HepG2 (cell line): ENCODE measurements around the gene BLOC1S2. TPM values are rescaled to one million over a fixed set of nuclear protein-coding genes. Genes with fewer than 3 reads are reported as not detected.
"Not testable (repeated sequence)": the region's sequence is repeated elsewhere in the genome, so short reads cannot be mapped to it uniquely, and the experiment has no call there.

Experiments used
- ATAC-seq: fragments of 200-7000 bp; cut with Tn5 transposase; 3 replicates; pipeline ENCODE4 v1.9.1; 2020; ENCODE audit warnings: mild to moderate bottlenecking, moderate library complexity
- BruUV-seq: library from RNA; stranded (reverse); fragments of 400-500 nt; replicated peaks from 2 replicates; lab custom pipeline; 2021; lab: Mats Ljungman, UMichigan
- CTCF ChIA-PET: fragments of 300-600 bp; formaldehyde crosslinking; extraction: SDS; loops from one replicate; lab custom pipeline; 2021; ENCODE audit warnings: low total read pairs, inconsistent platforms, low intra/inter-chr PET ratio; lab: Yijun Ruan, JAX
- POLR2A ChIA-PET: fragments of 350-600 bp; sonication (Branson Sonifier 250); formaldehyde crosslinking; loops from one replicate; lab custom pipeline; 2020; ENCODE audit warnings: antibody characterized with exemption, inconsistent platforms; lab: Yijun Ruan, JAX
- DNase-seq: peaks from one replicate; pipeline ENCODE4 v3.0.0-alpha.2; 2015; ENCODE audit warnings: low spot score
- FAIRE-seq: peaks from 3 replicates; lab custom pipeline; 2011; peaks lifted over from hg19 to GRCh38; lab: Jason Lieb, UNC
- H2AFZ ChIP-seq: one replicate; pipeline ENCODE4 v1.6.1; 2011; ENCODE audit warnings: low read length, inconsistent platforms
- H3K27ac ChIP-seq: fragments of 300-600 bp; 3 replicates; pipeline ENCODE4 v1.8.0; 2011; ENCODE audit warnings: mixed run types, mild to moderate bottlenecking, mixed read lengths, low read length, inconsistent platforms; ENCODE audit not compliant: insufficient read depth; ENCODE audit errors: extremely low read length
- H3K27me3 ChIP-seq, 2 experiments: fragments of 200-600 bp in 1 of 2; 2 replicates in 1 of 2; 3 replicates in 1 of 2; pipeline versions ENCODE4 v1.6.0 to v1.8.0; 2011; ENCODE audit warnings: low read length in 2 of 2, mild to moderate bottlenecking in 2 of 2, moderate library complexity in 2 of 2, inconsistent platforms in 1 of 2; ENCODE audit not compliant: insufficient read depth in 2 of 2, control insufficient read depth in 1 of 2
- H3K36me3 ChIP-seq, 2 experiments: fragments of 200-600 bp in 1 of 2; replicated peaks in 1 of 2; 2 replicates in 1 of 2; 3 replicates in 1 of 2; pipeline versions ENCODE4 v1.5.1 to v1.8.0; 2011; ENCODE audit warnings: low read length in 2 of 2, inconsistent platforms in 1 of 2; ENCODE audit not compliant: insufficient read depth in 2 of 2, control insufficient read depth in 1 of 2
- H3K4me1 ChIP-seq: 2 replicates; pipeline ENCODE4 v1.5.1; 2012; ENCODE audit warnings: low read length, inconsistent platforms; ENCODE audit not compliant: insufficient read depth
- H3K4me2 ChIP-seq: 2 replicates; pipeline ENCODE4 v1.6.0; 2011; ENCODE audit warnings: low read depth, low read length, inconsistent platforms
- H3K4me3 ChIP-seq, 3 experiments: fragments of 200-600 bp in 1 of 3; sonication (generic), shearing (Covaris generic) in 1 of 3; replicated peaks in 1 of 3; 2 replicates each; pipeline ENCODE4 v1.5.1; 2011 to 2016; ENCODE audit warnings: low read length in 3 of 3, inconsistent platforms in 2 of 3, low read depth in 2 of 3, mild to moderate bottlenecking in 2 of 3, control low read depth in 1 of 3, mixed read lengths in 1 of 3; ENCODE audit not compliant: insufficient read depth in 1 of 3
- H3K79me2 ChIP-seq: one replicate; pipeline ENCODE4 v1.6.1; 2011; ENCODE audit warnings: low read length, inconsistent platforms; ENCODE audit not compliant: insufficient read depth
- H3K9ac ChIP-seq: 2 replicates; pipeline ENCODE4 v1.6.0; 2011; ENCODE audit warnings: mild to moderate bottlenecking, low read depth, low read length, inconsistent platforms; ENCODE audit not compliant: insufficient read depth
- H3K9me3 ChIP-seq: 2 replicates; pipeline ENCODE4 v1.5.1; 2012; ENCODE audit warnings: mild to moderate bottlenecking, low read length
- H4K20me1 ChIP-seq: 2 replicates; pipeline ENCODE4 v1.6.0; 2011; ENCODE audit warnings: inconsistent platforms, mild to moderate bottlenecking, low read length, moderate library complexity; ENCODE audit not compliant: insufficient read depth
- FOXP1 ChIP-seq, 2 experiments: fragments of 450-650 bp in 1 of 2; IDR thresholded peaks; 2 replicates each; pipeline ENCODE4 v1.6.1; 2017 to 2018; ENCODE audit warnings: antibody characterized with exemption in 1 of 2
- HNF4A ChIP-seq: sonication (generic); formaldehyde crosslinking; IDR thresholded peaks from 2 replicates; pipeline ENCODE4 v1.4.0; 2020; ENCODE audit warnings: missing genetic modification reagents
- HOXA3 ChIP-seq: sonication (generic); formaldehyde crosslinking; IDR thresholded peaks from 2 replicates; pipeline ENCODE4 v1.5.0; 2020; ENCODE audit warnings: missing genetic modification reagents
- NR2C2 ChIP-seq: sonication (generic); formaldehyde crosslinking; IDR thresholded peaks from 2 replicates; pipeline ENCODE4 v1.4.0; 2020; ENCODE audit warnings: missing genetic modification reagents, mild to moderate bottlenecking, moderate library complexity, borderline replicate concordance
- NR2F1 ChIP-seq, 2 experiments: fragments of 450-650 bp in 1 of 2; formaldehyde crosslinking in 1 of 2; IDR thresholded peaks; 2 replicates each; pipeline versions ENCODE4 v1.5.0 to v1.6.1; 2016 to 2020; ENCODE audit warnings: mild to moderate bottlenecking in 1 of 2, missing compliant biosample characterization in 1 of 2, missing genetic modification reagents in 1 of 2, moderate library complexity in 1 of 2
- NR2F6 ChIP-seq, 2 experiments: IDR thresholded peaks; 2 replicates each; pipeline ENCODE4 v1.6.1; 2016; ENCODE audit warnings: antibody characterized with exemption in 1 of 2, mild to moderate bottlenecking in 1 of 2
- RXRA ChIP-seq: sonication (generic); formaldehyde crosslinking; IDR thresholded peaks from 2 replicates; pipeline ENCODE4 v1.5.1; 2020; ENCODE audit warnings: missing genetic modification reagents
- SALL1 ChIP-seq: sonication (generic); formaldehyde crosslinking; IDR thresholded peaks from 2 replicates; pipeline ENCODE4 v1.8.0; 2022; ENCODE audit warnings: mild to moderate bottlenecking, missing genetic modification reagents
- SAP130 ChIP-seq: IDR thresholded peaks from 2 replicates; pipeline ENCODE4 v1.6.1; 2016; ENCODE audit warnings: low read depth
- SOX5 ChIP-seq: IDR thresholded peaks from 2 replicates; pipeline ENCODE4 v1.6.1; 2016; ENCODE audit warnings: borderline replicate concordance
- TBX2 ChIP-seq: sonication (generic); formaldehyde crosslinking; IDR thresholded peaks from 2 replicates; pipeline ENCODE4 v1.5.0; 2020; ENCODE audit warnings: missing genetic modification reagents, mild to moderate bottlenecking, borderline replicate concordance
- TCF7 ChIP-seq: sonication (generic); IDR thresholded peaks from 2 replicates; pipeline ENCODE4 v1.6.1; 2016; ENCODE audit warnings: antibody characterized with exemption, low read depth
- TEAD3 ChIP-seq: optimal IDR thresholded peaks from 2 replicates; pipeline ENCODE3; 2016; ENCODE audit warnings: borderline replicate concordance
- WGBS: methylation state at CpG from one replicate; pipeline ENCODE4 v1.1.6; 2017; ENCODE audit warnings: low lambda C conversion rate; 5-methylcytosine and 5-hydroxymethylcytosine counted together
- in situ Hi-C: cut with HindIII; loops from 2 replicates; pipeline ENCODE4 v1.10.0; 2017; ENCODE audit warnings: low pct_unique_long_range_greater_than_20kb; ENCODE audit not compliant: extremely low pct_ligation_motif_present
- intact Hi-C: fragments of 100-400 bp; cut with micrococcal nuclease; formaldehyde crosslinking; loops from one replicate; pipeline ENCODE4 v1.10.0; 2022; ENCODE audit not compliant: unreplicated experiment
- polyA plus RNA-seq, 8 experiments: library from polyadenylated mRNA; depleted of rRNA in 3 of 8; stranded (reverse) in 7 of 8; unstranded in 1 of 8; fragments of >200 nt; fragmentation: Illumina TruSeq in 4 of 8; extraction: Trizol in 4 of 8; gene quantifications; 2 replicates each; pipeline versions ENCODE4 v1.2.1 to v1.2.3, GENCODE V29; 2011 to 2016; ENCODE audit warnings: low read depth in 4 of 8, missing spikeins in 1 of 8, mixed read lengths in 1 of 8; ENCODE audit not compliant: insufficient read depth in 1 of 8
- total RNA-seq, 5 experiments: library from RNA; depleted of rRNA; stranded (reverse); fragments of >200 nt; fragmentation: Illumina TruSeq; extraction: Trizol; gene quantifications; 2 replicates each; pipeline ENCODE4 v1.2.3, GENCODE V29; 2016; ENCODE audit warnings: low read depth in 1 of 5
- TF ChIP-seq, protein P1 (sequence below): IDR thresholded peaks from 2 replicates; pipeline ENCODE4 v1.6.1; 2016
- TF ChIP-seq, protein P2 (sequence below), 2 experiments: sonication (generic) in 1 of 2; formaldehyde crosslinking in 1 of 2; IDR thresholded peaks; 2 replicates each; pipeline versions ENCODE4 v1.4.0 to v1.6.1; 2016 to 2020; ENCODE audit warnings: borderline replicate concordance in 1 of 2, low read depth in 1 of 2, mild to moderate bottlenecking in 1 of 2, missing genetic modification reagents in 1 of 2
- TF ChIP-seq, protein P3 (sequence below): sonication (generic); IDR thresholded peaks from 2 replicates; pipeline ENCODE4 v1.6.1; 2016; ENCODE audit warnings: low read depth, borderline replicate concordance

The BLOC1S2 gene
- total and polyA plus RNA-seq, 2 of the 13 experiments (the other 11 are each of a cell fraction or from before 2014, with no cell fraction given), result 22.3 to 64.4 TPM

DNA sequence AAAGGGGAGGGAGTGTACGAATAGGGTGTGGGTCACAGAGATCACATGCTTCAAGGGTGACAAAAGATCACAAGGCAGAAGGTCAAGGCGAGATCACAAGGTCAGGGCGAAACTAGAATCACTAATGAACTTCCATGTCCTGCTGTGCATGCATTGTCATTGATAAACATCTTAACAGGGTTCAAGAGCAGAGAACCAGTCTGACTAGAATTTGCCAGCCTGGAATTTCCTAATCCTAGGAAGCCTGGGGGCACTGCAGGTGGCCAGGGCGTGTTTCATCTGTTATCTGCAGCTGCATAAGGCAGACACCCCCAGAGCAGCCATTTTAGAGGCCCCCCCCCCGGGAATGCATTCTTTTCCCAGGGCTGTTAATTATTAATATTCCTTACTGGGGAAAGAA, 14.6 kb upstream of the BLOC1S2 start:
- BruUV-seq; H3K36me3 ChIP-seq; CTCF ChIA-PET; H4K20me1 ChIP-seq; FAIRE-seq; H3K4me3 ChIP-seq; H2AFZ ChIP-seq; POLR2A ChIA-PET; H3K9ac ChIP-seq; intact Hi-C loops; H3K27me3 ChIP-seq; H3K9me3 ChIP-seq; H3K79me2 ChIP-seq; H3K27ac ChIP-seq; ATAC-seq; in situ Hi-C loops; TF ChIP-seq FOXP1 (IDR thresholded peaks at IDR 0.05): not testable (repeated sequence)
- Histone ChIP-seq H3K4me1 (peaks cover 52% of the 10 kb centered on the region), H3K4me2 (peak overlapping the region; percentile 38; the same call in 1 of the 2 replicates)
- DNase-seq, result peak; percentile 34
- 4% methylated on average over 5 of the region's 5 CpGs for WGBS
- TF ChIP-seq TBX2 (peak; percentile 35; the same call in 1 of the 2 replicates), SALL1 (CRISPR knock-in tag) (0 out of 2 replicates have a peak, but pooled peaks have one; percentile 36), RXRA (CRISPR knock-in tag) (peak; percentile 39; the same call in 1 of the 2 replicates), FOXP1 (CRISPR knock-in tag; IDR thresholded peaks at IDR 0.05) (0 out of 2 replicates have a peak, but pooled peaks have one; percentile 21), HOXA3 (CRISPR knock-in tag) (0 out of 2 replicates have a peak, but pooled peaks have one; percentile 15), TCF7 (peak; percentile 26; the same call in 1 of the 2 replicates), NR2F1 (CRISPR knock-in tag; IDR thresholded peaks at IDR 0.05) (peak; percentile 71 to 77; a peak in 3 of 4 replicates), SOX5 (CRISPR knock-in tag) (peak; percentile 33; the same call in 1 of the 2 replicates), NR2C2 (CRISPR knock-in tag) (0 out of 2 replicates have a peak, but pooled peaks have one; percentile 15), HNF4A (CRISPR knock-in tag) (peak; percentile 47; the same call in 1 of the 2 replicates), NR2F6 (IDR thresholded peaks at IDR 0.05) (peak; percentile 60), NR2F6 (CRISPR knock-in tag; IDR thresholded peaks at IDR 0.05) (peak; percentile 64; the same call in 1 of the 2 replicates), TEAD3 (CRISPR knock-in tag) (peak; percentile 41), SAP130 (0 out of 2 replicates have a peak, but pooled peaks have one; percentile 13)
- TF ChIP-seq, protein P1, sequence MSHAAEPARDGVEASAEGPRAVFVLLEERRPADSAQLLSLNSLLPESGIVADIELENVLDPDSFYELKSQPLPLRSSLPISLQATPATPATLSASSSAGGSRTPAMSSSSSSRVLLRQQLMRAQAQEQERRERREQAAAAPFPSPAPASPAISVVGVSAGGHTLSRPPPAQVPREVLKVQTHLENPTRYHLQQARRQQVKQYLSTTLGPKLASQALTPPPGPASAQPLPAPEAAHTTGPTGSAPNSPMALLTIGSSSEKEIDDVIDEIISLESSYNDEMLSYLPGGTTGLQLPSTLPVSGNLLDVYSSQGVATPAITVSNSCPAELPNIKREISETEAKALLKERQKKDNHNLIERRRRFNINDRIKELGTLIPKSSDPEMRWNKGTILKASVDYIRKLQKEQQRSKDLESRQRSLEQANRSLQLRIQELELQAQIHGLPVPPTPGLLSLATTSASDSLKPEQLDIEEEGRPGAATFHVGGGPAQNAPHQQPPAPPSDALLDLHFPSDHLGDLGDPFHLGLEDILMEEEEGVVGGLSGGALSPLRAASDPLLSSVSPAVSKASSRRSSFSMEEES (CRISPR knock-in tag), result peak; percentile 49
- TF ChIP-seq, protein P2, sequence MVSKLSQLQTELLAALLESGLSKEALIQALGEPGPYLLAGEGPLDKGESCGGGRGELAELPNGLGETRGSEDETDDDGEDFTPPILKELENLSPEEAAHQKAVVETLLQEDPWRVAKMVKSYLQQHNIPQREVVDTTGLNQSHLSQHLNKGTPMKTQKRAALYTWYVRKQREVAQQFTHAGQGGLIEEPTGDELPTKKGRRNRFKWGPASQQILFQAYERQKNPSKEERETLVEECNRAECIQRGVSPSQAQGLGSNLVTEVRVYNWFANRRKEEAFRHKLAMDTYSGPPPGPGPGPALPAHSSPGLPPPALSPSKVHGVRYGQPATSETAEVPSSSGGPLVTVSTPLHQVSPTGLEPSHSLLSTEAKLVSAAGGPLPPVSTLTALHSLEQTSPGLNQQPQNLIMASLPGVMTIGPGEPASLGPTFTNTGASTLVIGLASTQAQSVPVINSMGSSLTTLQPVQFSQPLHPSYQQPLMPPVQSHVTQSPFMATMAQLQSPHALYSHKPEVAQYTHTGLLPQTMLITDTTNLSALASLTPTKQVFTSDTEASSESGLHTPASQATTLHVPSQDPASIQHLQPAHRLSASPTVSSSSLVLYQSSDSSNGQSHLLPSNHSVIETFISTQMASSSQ (IDR thresholded peaks at IDR 0.05; ENCODE audit: low read depth), result peak; percentile 63
- TF ChIP-seq, protein P2 (CRISPR knock-in tag; IDR thresholded peaks at IDR 0.05; ENCODE audit: borderline replicate concordance), result peak; percentile 62; the same call in 1 of the 2 replicates
- TF ChIP-seq, protein P3, sequence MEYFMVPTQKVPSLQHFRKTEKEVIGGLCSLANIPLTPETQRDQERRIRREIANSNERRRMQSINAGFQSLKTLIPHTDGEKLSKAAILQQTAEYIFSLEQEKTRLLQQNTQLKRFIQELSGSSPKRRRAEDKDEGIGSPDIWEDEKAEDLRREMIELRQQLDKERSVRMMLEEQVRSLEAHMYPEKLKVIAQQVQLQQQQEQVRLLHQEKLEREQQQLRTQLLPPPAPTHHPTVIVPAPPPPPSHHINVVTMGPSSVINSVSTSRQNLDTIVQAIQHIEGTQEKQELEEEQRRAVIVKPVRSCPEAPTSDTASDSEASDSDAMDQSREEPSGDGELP, result peak; percentile 26; the same call in 1 of the 2 replicates
